ENCODE data around the gene PRPF40B. TPM values are rescaled to one million over a fixed set of nuclear protein-coding genes. Genes with fewer than 3 reads are reported as not detected.

The PRPF40B gene
- total RNA-seq = 1 to 10 TPM; 4.7 to 8.2 (median 6.3) TPM
- long read RNA-seq, partial matches to known transcripts = 3 of 4 reads
- long read RNA-seq, other reads (novel, unspliced or antisense) = 1 of 4 reads

DNA sequence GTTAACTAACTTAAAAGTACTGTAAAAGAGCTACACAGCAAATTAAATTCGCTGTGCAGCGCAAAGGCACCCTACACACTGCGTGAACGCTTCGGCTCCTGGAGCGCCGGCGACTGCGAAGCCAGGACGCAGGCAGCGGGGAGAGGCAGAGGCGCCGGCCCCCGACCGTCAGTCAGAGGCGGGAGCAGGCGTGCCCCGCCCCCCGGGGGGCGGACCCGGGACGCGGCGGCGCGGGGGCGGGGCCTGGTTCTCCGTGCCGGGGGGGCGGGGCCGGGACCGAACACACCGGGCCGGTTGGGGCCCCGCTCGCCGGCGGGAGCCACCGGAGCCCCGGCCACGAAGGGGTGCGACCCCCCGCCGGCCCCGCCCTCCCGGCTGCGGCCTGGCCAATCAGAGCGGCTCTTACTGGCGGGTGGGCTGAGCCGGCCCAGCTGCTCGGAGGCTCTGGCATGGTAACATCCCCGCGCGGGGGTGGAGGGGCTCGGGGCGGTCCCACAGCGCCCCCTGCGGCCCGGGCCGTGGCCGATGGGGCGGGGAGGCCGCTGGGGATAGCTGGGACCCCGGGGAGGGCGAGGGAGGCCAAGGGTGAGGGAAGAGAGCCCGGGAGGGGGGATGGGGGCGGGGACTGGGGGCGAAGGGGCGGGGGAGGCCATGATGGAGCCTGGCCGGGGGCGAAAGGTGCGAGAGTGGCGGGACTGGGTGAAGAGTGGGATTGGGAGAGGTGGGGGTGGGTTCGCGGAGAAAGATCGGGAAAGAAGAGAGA is at the start of gene PRPF40B:
Gene PRPF40B (plus strand): TSS at position 420 of the 763 bp plus-strand sequence. CDS start 30 bp downstream, at position 450.
- Histone ChIP-seq H3K4me1 (peaks cover 0 to 9% (median 4%) of the 10 kb centered on the region in 4 donors), H3K36me3 (no peaks in the 10 kb centered on the region), H3K4me3 (peak within 1 kb of the TSS; percentile 44 to 59 (median 56)), H3K27me3 (no peaks in the 10 kb centered on the region), H3K27ac (peak within 1 kb of the TSS; percentile 35 to 87 (median 70)), H3K9me3 (no peaks in the 10 kb centered on the region)
- peak; percentile 91 to 92 (median 91) for DNase-seq
- peak; percentile 91 to 96 (median 94) for ATAC-seq
- intact Hi-C loops (cut with DNase I) = no loop called here
- WGBS (ENCODE audit: insufficient coverage, low coverage, low lambda C conversion rate, missing lambda C conversion rate) = 3% methylated on average over 30 of the region's 76 CpGs
- TF ChIP-seq POLR2A (IDR thresholded peaks at IDR 0.05) = peak; percentile 84
- TF ChIP-seq, protein P1, sequence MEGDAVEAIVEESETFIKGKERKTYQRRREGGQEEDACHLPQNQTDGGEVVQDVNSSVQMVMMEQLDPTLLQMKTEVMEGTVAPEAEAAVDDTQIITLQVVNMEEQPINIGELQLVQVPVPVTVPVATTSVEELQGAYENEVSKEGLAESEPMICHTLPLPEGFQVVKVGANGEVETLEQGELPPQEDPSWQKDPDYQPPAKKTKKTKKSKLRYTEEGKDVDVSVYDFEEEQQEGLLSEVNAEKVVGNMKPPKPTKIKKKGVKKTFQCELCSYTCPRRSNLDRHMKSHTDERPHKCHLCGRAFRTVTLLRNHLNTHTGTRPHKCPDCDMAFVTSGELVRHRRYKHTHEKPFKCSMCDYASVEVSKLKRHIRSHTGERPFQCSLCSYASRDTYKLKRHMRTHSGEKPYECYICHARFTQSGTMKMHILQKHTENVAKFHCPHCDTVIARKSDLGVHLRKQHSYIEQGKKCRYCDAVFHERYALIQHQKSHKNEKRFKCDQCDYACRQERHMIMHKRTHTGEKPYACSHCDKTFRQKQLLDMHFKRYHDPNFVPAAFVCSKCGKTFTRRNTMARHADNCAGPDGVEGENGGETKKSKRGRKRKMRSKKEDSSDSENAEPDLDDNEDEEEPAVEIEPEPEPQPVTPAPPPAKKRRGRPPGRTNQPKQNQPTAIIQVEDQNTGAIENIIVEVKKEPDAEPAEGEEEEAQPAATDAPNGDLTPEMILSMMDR (IDR thresholded peaks at IDR 0.05) = peak; percentile 31 to 51 (median 41)

DNA sequence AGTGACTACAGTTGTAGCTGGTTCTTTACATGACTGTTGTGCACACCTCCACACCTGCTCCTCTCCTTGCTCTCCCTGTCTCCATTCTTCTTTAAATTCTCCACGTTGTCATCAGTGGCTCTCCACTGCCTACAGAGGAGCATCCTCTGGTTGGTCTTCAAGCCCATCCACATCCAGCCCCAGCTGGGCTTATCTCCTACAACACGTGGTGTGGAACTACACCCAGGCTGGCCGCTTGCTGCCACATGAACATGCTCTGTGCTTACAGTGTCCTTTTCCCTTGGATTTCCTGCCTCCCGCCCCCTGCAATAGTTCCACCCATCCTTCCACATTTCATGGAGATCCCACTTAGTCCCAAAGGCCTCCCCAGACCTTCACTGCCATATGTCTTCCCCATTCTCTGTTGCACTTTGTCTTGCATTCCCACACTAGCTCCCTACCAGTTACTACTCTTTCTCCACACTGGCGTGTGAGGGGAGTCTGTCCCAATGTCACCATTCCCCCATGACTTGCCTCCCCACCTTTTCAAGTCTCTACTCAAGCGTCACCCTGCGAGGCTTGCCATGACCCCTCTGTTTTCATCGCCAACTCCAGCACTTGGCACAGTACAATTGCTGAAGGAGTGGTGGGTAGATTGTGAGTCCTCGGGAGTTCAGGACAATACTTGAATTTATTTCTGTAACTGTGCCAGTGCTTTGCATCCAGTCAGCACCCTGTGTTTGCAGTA is 45.6 kb upstream of the PRPF40B start:
- Histone ChIP-seq H3K9me3 (no peaks in the 10 kb centered on the region), H3K4me3 (no peak overlapping the region), H3K4me1 (peaks cover 0 to 3% (median 0%) of the 10 kb centered on the region in 4 donors), H3K36me3 (no peaks in the 10 kb centered on the region), H3K27ac (no peak overlapping the region), H3K27me3 (no peaks in the 10 kb centered on the region)
- TF ChIP-seq, protein P1 (IDR thresholded peaks at IDR 0.05) = no peak
- no peak for TF ChIP-seq POLR2A (IDR thresholded peaks at IDR 0.05)
- DNase-seq = no peak
- intact Hi-C loops (cut with DNase I) = no loop called here
- ATAC-seq = no peak
- WGBS (ENCODE audit: insufficient coverage, low coverage, low lambda C conversion rate, missing lambda C conversion rate) = 79% methylated on average over 9 of the region's 9 CpGs

DNA sequence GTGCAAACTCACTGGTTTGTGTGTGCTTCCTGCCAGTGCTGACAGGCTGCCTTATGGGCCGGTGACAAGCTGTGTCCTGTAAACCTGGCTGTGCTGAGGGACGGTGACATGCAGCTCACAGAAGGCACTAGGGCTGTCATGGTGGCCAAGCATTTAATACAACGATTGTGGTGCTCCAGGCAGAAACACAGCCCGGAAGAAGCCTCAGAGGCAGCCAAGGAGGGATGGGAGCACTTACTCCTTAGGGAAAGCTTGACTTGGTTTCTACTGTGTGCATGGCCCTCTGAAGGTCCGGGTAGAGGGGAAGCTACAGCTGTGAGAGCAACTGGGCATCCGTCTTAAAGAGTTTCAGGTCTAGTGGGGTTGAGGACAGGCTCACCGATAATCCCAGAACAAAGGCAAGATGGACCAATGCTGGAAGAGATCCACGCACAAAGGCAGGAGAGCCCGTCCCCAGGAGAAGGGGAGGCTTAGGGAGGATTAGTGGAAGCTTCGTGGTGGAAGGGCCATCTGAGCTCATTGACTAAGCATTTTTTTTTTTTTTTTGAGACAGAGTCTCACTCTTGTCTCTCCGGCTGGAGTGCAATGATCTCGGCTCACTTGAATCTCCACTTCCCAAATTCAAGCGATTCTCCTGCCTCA is 44.8 kb upstream of the PRPF40B start:
- intact Hi-C loops (cut with DNase I) = no loop called here
- Histone ChIP-seq H3K27me3 (no peaks in the 10 kb centered on the region), H3K27ac (no peak overlapping the region), H3K9me3 (no peaks in the 10 kb centered on the region), H3K36me3 (no peaks in the 10 kb centered on the region), H3K4me3 (no peak overlapping the region), H3K4me1 (peaks cover 0 to 3% (median 0%) of the 10 kb centered on the region in 4 donors)
- no peak for DNase-seq
- no peak for TF ChIP-seq POLR2A (IDR thresholded peaks at IDR 0.05)
- TF ChIP-seq, protein P1 (IDR thresholded peaks at IDR 0.05) = no peak
- no peak for ATAC-seq
- WGBS (ENCODE audit: insufficient coverage, low coverage, low lambda C conversion rate, missing lambda C conversion rate) = 79% methylated on average over 7 of the region's 13 CpGs

Data from right lobe of liver (tissue), 6 donors.